Adrenal gland (tissue), 12 donors: Measurements from ENCODE around the gene ZNF630. TPM values are rescaled to one million over a fixed set of nuclear protein-coding genes. Genes with fewer than 3 reads are reported as not detected.

ENCODE experiments used
- DNase-seq, 7 donors: peaks; one replicate each; pipeline ENCODE4 v3.0.0-alpha.2; 2019 to 2020
- H3K27ac ChIP-seq, 5 donors: fragments of 200-600 bp; sonication (generic) in 4 of 5; 1 replicate in 3 of 5; 2 replicates in 2 of 5; pipeline versions ENCODE4 v1.5.1 to v1.8.0; 2016 to 2020; ENCODE audit warnings: mild to moderate bottlenecking in 1 of 5
- H3K27me3 ChIP-seq: fragments of 200-600 bp; 2 replicates; pipeline ENCODE4 v1.8.0; 2021
- H3K36me3 ChIP-seq, 2 donors: fragments of 200-600 bp; replicated peaks in 1 of 2; 1 replicate in 1 of 2; 2 replicates in 1 of 2; pipeline versions ENCODE4 v1.5.1 to v1.8.0; 2018 to 2022
- H3K4me1 ChIP-seq, 2 donors: fragments of 200-600 bp; replicated peaks in 1 of 2; 1 replicate in 1 of 2; 2 replicates in 1 of 2; pipeline versions ENCODE4 v1.5.1 to v1.8.0; 2018 to 2021
- H3K4me3 ChIP-seq, 4 donors: fragments of 200-600 bp; sonication (generic) in 3 of 4; one replicate each; pipeline ENCODE4 v1.5.1; 2016 to 2018
- H3K9me3 ChIP-seq, 3 donors: fragments of 200-600 bp; sonication (generic) in 1 of 3; replicated peaks in 1 of 3; 1 replicate in 2 of 3; 2 replicates in 1 of 3; pipeline versions ENCODE4 v1.5.1 to v1.8.0; 2016 to 2021
- POLR2A ChIP-seq, 2 donors: fragments of 450-650 bp; IDR thresholded peaks; one replicate each; pipeline ENCODE4 v1.6.1; 2017; ENCODE audit warnings: antibody characterized with exemption in 2 of 2, mild to moderate bottlenecking in 2 of 2, moderate library complexity in 1 of 2
- WGBS, 4 donors: extraction: QIAGEN DNeasy Blood & Tissue Kit in 2 of 4; methylation state at CpG; one replicate each; pipeline versions ENCODE4 v1.1.5 to v1.1.7; 2013 to 2017; 5-methylcytosine and 5-hydroxymethylcytosine counted together
- intact Hi-C, 2 donors: fragments of 100-400 bp; cut with DNase I; formaldehyde crosslinking; loops; one replicate each; pipeline versions ENCODE4 v1.14.1 to v1.15.0; 2022 to 2023
- polyA plus RNA-seq, 3 donors: library from polyadenylated mRNA; stranded (reverse); fragments of 200-250 nt in 2 of 3; fragments of 350-450 nt in 1 of 3; fragmentation: Illumina TruSeq in 1 of 3; extraction: RNeasy Lipid Tissue Mini Kit (QIAGEN cat#74804) in 1 of 3; gene quantifications; one replicate each; pipeline ENCODE4 v1.2.3, GENCODE V29; 2013 to 2014
- total RNA-seq, 9 donors: library from RNA; depleted of rRNA in 4 of 9; stranded (reverse); fragments of >200 nt in 4 of 9; fragments of 120-200 nt in 1 of 9; fragmentation: NEBNext Ultra II Directional in 1 of 9; extraction: Animal tissue kit (Norgen Biotek cat#: 25700) in 1 of 9; gene quantifications; one replicate each; pipeline versions ENCODE4 v1.1.0 to v1.2.4, GENCODE V29; 2013 to 2023
- TF ChIP-seq, protein P1 (sequence below), 6 experiments: fragments of 450-650 bp in 4 of 6; fragments of 200-600 bp in 2 of 6; sonication (generic) in 1 of 6; IDR thresholded peaks; 1 replicate in 5 of 6; 2 replicates in 1 of 6; pipeline versions ENCODE4 v1.5.1 to v1.8.0; 2016 to 2021; ENCODE audit warnings: antibody characterized with exemption in 6 of 6, mild to moderate bottlenecking in 2 of 6, moderate library complexity in 1 of 6
- donor health status: healthy with polysubstance abuse.
- donor health status: Bipolar disorder and iron deficiency.
- donor health status: DM: yes; HTN: yes; CAD: no.
- donor health status: DM: no; HTN: no; CAD: no.
- donor health status: DM: no; HTN: no; CAD: no.
- donor health status: DM: yes; HTN: yes; CAD: no.

ZNF630 gene
- total and polyA plus RNA-seq, 12 donors = 0.74 to 5.5 (median 3.1) TPM

DNA sequence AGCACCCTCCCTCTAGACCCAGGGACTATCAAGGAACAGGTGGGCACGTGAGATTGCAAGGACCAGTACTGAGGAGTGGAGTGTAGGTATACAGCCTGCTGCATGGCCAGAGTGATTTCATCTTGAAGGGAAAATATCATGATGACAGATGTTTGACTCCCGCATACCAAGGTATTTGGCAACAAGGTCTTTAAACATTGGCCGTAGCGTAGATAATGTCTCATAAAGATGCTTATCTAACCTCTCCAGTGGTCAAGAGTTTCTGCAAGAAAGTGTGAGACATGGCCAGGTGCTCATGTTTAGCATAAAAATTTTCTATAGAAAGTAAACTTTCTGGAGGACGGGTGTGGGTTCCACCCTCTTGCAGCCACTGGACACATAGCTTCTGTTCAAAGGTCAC is 18.7 kb upstream of the ZNF630 start:
- Histone ChIP-seq H3K36me3 (no peaks in the 10 kb centered on the region), H3K27ac (no peak overlapping the region), H3K27me3 (peaks cover 13% of the 10 kb centered on the region), H3K4me3 (no peak overlapping the region), H3K4me1 (no peaks in the 10 kb centered on the region), H3K9me3 (no peaks in the 10 kb centered on the region)
- TF ChIP-seq, protein P1, sequence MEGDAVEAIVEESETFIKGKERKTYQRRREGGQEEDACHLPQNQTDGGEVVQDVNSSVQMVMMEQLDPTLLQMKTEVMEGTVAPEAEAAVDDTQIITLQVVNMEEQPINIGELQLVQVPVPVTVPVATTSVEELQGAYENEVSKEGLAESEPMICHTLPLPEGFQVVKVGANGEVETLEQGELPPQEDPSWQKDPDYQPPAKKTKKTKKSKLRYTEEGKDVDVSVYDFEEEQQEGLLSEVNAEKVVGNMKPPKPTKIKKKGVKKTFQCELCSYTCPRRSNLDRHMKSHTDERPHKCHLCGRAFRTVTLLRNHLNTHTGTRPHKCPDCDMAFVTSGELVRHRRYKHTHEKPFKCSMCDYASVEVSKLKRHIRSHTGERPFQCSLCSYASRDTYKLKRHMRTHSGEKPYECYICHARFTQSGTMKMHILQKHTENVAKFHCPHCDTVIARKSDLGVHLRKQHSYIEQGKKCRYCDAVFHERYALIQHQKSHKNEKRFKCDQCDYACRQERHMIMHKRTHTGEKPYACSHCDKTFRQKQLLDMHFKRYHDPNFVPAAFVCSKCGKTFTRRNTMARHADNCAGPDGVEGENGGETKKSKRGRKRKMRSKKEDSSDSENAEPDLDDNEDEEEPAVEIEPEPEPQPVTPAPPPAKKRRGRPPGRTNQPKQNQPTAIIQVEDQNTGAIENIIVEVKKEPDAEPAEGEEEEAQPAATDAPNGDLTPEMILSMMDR (IDR thresholded peaks at IDR 0.05) = no peak
- no peak for TF ChIP-seq POLR2A (IDR thresholded peaks at IDR 0.05)
- intact Hi-C loops = no loop called here
- whole genome bisulfite sequencing, 4 donors = 73 to 82% (median 79%) methylated on average over 5 of the region's 5 CpGs
- no peak for DNase-seq

DNA sequence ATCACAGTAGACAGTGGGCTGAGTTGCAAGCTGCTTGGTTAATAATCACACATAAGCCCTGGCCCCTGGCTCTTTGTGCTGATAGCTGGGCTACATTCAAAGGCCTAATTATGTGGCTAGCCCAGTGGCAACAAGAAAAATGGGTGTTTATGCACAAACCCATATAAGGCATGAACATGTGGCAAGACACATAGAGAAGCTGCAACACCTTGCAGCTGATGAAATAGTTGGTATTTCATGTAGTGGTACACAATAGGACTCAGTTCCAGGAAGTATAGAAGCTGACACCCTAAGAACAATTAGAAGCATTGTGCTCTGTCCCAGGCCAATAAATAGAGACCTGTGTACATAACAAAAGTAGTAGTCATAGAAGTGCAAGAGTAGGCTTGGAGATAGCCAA is 14.6 kb upstream of the ZNF630 start:
- Histone ChIP-seq H3K9me3 (no peaks in the 10 kb centered on the region), H3K36me3 (no peaks in the 10 kb centered on the region), H3K27me3 (peaks cover 5% of the 10 kb centered on the region), H3K27ac (no peak overlapping the region), H3K4me3 (no peak overlapping the region), H3K4me1 (no peaks in the 10 kb centered on the region)
- intact Hi-C loops = loop anchor here in 1 of 2 donors (10.0 kb wide), 1 partner anchor 409 kb away; no protein-coding TSS in a partner anchor
- no peak for TF ChIP-seq POLR2A (IDR thresholded peaks at IDR 0.05)
- TF ChIP-seq, protein P1 (IDR thresholded peaks at IDR 0.05) = no peak
- DNase-seq = no peak

DNA sequence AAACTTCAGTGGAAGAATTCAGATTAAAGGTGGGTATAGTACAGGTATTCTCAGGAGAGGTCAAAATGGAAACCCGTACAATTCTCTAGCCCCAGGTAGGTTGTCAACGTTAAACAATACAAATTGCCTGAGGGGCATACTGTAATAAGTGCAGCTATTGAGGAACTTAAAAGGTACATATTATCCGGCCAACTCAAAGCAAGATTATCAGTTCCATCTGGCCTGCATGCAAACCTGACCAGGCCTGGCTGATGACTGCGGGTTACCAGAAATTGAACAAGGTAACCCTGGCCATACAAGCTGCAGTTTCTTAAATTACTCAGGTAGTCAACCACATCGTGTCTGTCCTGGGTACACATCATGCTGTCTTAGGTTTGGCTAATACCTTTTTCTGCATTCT is 12.3 kb upstream of the ZNF630 start:
- no peak for DNase-seq
- H3K9me3 ChIP-seq = no peaks in the 10 kb centered on the region
- TF ChIP-seq, protein P1 (IDR thresholded peaks at IDR 0.05) = no peak
- no peak for TF ChIP-seq POLR2A (IDR thresholded peaks at IDR 0.05)
- no peaks in the 10 kb centered on the region for H3K27me3 ChIP-seq
- no peaks in the 10 kb centered on the region for H3K36me3 ChIP-seq
- H3K27ac ChIP-seq = no peak overlapping the region
- 84 to 91% (median 89%) methylated on average over 4 to 5 of the region's 5 CpGs for WGBS, 4 donors
- H3K4me3 ChIP-seq = no peak overlapping the region
- H3K4me1 ChIP-seq = no peaks in the 10 kb centered on the region
- intact Hi-C loops = loop anchor here in 1 of 2 donors (10.0 kb wide), 1 partner anchor 411 kb away; no protein-coding TSS in a partner anchor

DNA sequence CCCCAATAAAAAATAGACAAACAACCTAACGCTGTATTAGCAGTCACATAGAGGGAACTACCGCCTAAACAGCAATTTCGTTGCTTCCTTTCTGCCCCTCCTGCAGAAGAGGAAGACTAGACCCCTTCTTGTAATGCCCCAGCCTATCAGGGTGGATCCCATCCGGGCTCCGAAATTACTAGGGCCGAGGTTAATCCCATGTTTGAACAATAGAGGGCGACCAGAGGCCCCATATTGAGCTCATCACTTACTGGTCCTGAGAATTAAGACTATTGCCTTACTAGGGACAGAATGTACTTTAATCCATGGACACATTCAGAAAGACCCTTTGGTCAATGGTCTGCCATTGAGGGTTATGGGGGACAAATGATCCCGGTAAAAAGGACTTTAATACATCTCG is 11.8 kb upstream of the ZNF630 start:
- Histone ChIP-seq H3K36me3 (no peaks in the 10 kb centered on the region), H3K4me3 (no peak overlapping the region), H3K9me3 (no peaks in the 10 kb centered on the region), H3K4me1 (no peaks in the 10 kb centered on the region), H3K27me3 (no peaks in the 10 kb centered on the region), H3K27ac (no peak overlapping the region)
- 0 to 23% (median 11%) methylated on average over 5 to 9 of the region's 9 CpGs for WGBS, 4 donors
- TF ChIP-seq POLR2A (IDR thresholded peaks at IDR 0.05) = no peak
- TF ChIP-seq, protein P1 (IDR thresholded peaks at IDR 0.05) = peak; percentile 40 to 63 (median 58)
- intact Hi-C loops = loop anchor here in 1 of 2 donors (10.0 kb wide), 1 partner anchor 412 kb away; no protein-coding TSS in a partner anchor
- DNase-seq = peak; percentile 25 to 72 (median 40)
